ENCODE data around the gene SMOC2. TPM values are rescaled to one million over a fixed set of nuclear protein-coding genes. Genes with fewer than 3 reads are reported as not detected.

The SMOC2 gene
- total RNA-seq, 1 donor from 2014 or later, result 14.4 TPM

- H3K4me1 ChIP-seq, result peaks cover 17% of the 10 kb centered on the region
- no peaks in the 10 kb centered on the region for H3K36me3 ChIP-seq
- no peaks in the 10 kb centered on the region for H3K27me3 ChIP-seq (ENCODE audit: low read depth)
- no peak overlapping the region for H3K4me3 ChIP-seq
- no peak overlapping the region for H3K27ac ChIP-seq (replicated peaks)
- TF ChIP-seq CTCF (IDR thresholded peaks at IDR 0.05; ENCODE audit: borderline replicate concordance), result no peak
- intact Hi-C loops (cut with micrococcal nuclease), result no loop called here
- H3K9me3 ChIP-seq (replicated peaks), result no peaks in the 10 kb centered on the region
- no peak for DNase-seq
These were observed 191.7 kb downstream of the SMOC2 start for GRCh38 chr6:168632694-168633093.

GRCh38 chr6:168634541-168635328 is 193.8 kb downstream of the SMOC2 start:
- Histone ChIP-seq H3K4me1 (peaks cover 17% of the 10 kb centered on the region), H3K27ac (replicated peaks) (no peak overlapping the region), H3K36me3 (no peaks in the 10 kb centered on the region), H3K4me3 (no peak overlapping the region), H3K27me3 (ENCODE audit: low read depth) (no peaks in the 10 kb centered on the region), H3K9me3 (replicated peaks) (no peaks in the 10 kb centered on the region)
- no peak for DNase-seq
- no peak for TF ChIP-seq CTCF (IDR thresholded peaks at IDR 0.05; ENCODE audit: borderline replicate concordance)
- intact Hi-C loops (cut with micrococcal nuclease), result no loop called here

GRCh38 chr6:168636147-168637004 is 195.4 kb downstream of the SMOC2 start:
- peaks cover 24% of the 10 kb centered on the region for H3K4me1 ChIP-seq
- DNase-seq, result no peak
- no peak overlapping the region for H3K4me3 ChIP-seq
- no peaks in the 10 kb centered on the region for H3K9me3 ChIP-seq (replicated peaks)
- peak overlapping the region; percentile 50 for H3K27ac ChIP-seq (replicated peaks)
- intact Hi-C loops (cut with micrococcal nuclease), result no loop called here
- peak; percentile 20 for TF ChIP-seq CTCF (IDR thresholded peaks at IDR 0.05; ENCODE audit: borderline replicate concordance)
- no peaks in the 10 kb centered on the region for H3K36me3 ChIP-seq
- no peaks in the 10 kb centered on the region for H3K27me3 ChIP-seq (ENCODE audit: low read depth)

- intact Hi-C loops (cut with micrococcal nuclease), result no loop called here
These were observed 196.8 kb downstream of the SMOC2 start for GRCh38 chr6:168637834-168638233.

More at GRCh38 chr6:168637834-168638233, 196.8 kb downstream of the SMOC2 start:
- Histone ChIP-seq H3K9me3 (replicated peaks) (no peaks in the 10 kb centered on the region), H3K27ac (replicated peaks) (no peak overlapping the region), H3K4me1 (peaks cover 30% of the 10 kb centered on the region), H3K36me3 (no peaks in the 10 kb centered on the region), H3K27me3 (ENCODE audit: low read depth) (no peaks in the 10 kb centered on the region), H3K4me3 (no peak overlapping the region)
- no peak for TF ChIP-seq CTCF (IDR thresholded peaks at IDR 0.05; ENCODE audit: borderline replicate concordance)
- DNase-seq, result no peak
